GM21825 (cell line): Measurements from ENCODE around the gene NUF2.
"Not testable (repeated sequence)": the region's sequence is repeated elsewhere in the genome, so short reads cannot be mapped to it uniquely, and the experiment has no call there.

Source experiments
- ATAC-seq: cut with Tn5 transposase; IDR thresholded peaks from one replicate; pipeline ENCODE4 v1.9.1; 2021; ENCODE audit warnings: mild to moderate bottlenecking, moderate library complexity; ENCODE audit not compliant: unreplicated experiment

Gene NUF2

GRCh38 chr1:163321311-163322305 lies at the start of gene NUF2:
TSS of gene NUF2 (plus strand) at chr1:163321954. CDS start at chr1:163326052, 4,098 bp downstream.
- ATAC-seq, result peak; percentile 93

- ATAC-seq, result no peak
Observed at GRCh38 chr1:163273766-163274441, 47.9 kb upstream of the NUF2 start.

- ATAC-seq, result no peak
Observed at GRCh38 chr1:163275222-163275621, 46.5 kb upstream of the NUF2 start.

GRCh38 chr1:163278602-163279001 lies 43.2 kb upstream of the NUF2 start:
- no peak for ATAC-seq

GRCh38 chr1:163284867-163285266 lies 36.9 kb upstream of the NUF2 start:
- ATAC-seq, result not testable (repeated sequence)

GRCh38 chr1:163290025-163290640 lies 31.6 kb upstream of the NUF2 start:
- ATAC-seq, result no peak

- ATAC-seq, result no peak
Observed at GRCh38 chr1:163291461-163291860, 30.3 kb upstream of the NUF2 start.

GRCh38 chr1:163292153-163292552 lies 29.6 kb upstream of the NUF2 start:
- not testable (repeated sequence) for ATAC-seq

- not testable (repeated sequence) for ATAC-seq
Observed at GRCh38 chr1:163293497-163293896, 28.3 kb upstream of the NUF2 start.

- ATAC-seq, result no peak
Observed at GRCh38 chr1:163295949-163296348, 25.8 kb upstream of the NUF2 start.

DNA sequence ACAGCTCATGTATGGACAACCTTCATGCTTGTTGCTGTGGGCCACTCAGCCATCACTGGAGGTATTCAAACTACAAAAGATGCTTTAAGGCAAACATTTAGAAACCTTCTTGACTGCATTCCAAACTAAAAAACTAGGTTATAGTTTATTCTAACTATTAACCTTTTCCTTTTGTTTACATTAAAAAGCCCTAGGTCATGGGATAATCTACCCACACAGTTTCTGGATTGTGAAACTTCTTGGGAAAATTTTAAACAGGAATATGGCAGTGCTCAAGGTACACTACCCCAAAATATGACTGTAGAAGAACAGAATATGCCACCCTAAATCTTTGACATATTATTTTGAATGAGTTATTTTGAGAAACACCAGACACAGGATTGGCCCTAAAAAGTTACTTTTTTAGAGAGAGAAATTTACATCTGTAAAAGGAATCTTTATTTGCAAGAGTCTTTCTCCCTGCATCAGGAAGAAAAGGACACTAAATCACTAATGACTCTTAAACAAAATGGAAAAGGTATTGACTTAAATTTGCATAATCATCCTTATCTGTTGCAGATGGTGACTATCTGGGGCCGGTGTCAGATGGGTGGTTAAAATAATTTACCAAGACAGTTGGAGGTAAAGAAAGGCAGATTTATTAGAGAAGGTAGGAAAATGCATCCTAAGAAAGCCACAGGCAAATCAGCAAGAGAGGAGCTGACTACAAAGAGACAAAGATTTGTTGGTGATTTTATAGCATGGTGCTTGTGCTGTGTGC lies 25.1 kb upstream of the NUF2 start:
- ATAC-seq, result no peak

GRCh38 chr1:163298365-163298764 lies 23.4 kb upstream of the NUF2 start:
- no peak for ATAC-seq

DNA sequence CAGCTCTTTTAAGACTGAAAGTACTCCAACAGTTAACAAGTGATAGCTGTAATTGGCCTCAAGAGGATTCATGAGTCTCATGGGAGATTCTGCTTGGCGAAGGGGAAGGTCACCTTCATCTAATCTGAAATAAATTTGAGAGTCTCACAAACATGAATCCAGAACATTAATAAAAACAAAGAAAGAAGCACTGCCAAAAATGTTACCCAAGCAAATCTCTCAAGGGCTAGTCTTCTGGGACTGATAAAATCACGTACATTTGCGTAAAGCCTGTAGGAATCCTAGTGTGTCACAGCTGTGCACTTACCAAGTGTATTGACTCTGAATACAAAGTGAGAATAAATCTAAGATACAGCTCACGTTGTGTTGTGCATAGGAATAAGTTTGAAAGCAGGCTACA lies 21.2 kb upstream of the NUF2 start:
- no peak for ATAC-seq

GRCh38 chr1:163303561-163303960 lies 18.2 kb upstream of the NUF2 start:
- no peak for ATAC-seq

DNA sequence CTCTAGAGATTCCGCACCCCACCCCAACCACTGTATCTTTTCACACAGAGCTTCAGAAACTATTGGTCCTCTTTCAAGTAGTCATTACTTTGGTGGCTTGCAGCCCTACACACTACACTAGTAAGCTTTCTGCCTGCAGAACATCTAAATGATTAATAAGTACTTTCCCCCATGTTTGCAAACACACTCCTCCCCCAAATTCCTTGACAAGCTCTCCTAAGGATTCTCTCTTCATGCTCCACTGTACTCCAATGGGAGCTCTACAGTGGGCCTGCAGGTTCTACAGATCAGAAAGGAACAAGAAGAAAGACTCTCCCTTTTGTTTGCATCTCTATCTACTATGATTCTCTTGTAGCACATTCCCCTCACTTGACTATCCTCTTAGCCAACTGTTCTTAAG lies 16.3 kb upstream of the NUF2 start:
- no peak for ATAC-seq

DNA sequence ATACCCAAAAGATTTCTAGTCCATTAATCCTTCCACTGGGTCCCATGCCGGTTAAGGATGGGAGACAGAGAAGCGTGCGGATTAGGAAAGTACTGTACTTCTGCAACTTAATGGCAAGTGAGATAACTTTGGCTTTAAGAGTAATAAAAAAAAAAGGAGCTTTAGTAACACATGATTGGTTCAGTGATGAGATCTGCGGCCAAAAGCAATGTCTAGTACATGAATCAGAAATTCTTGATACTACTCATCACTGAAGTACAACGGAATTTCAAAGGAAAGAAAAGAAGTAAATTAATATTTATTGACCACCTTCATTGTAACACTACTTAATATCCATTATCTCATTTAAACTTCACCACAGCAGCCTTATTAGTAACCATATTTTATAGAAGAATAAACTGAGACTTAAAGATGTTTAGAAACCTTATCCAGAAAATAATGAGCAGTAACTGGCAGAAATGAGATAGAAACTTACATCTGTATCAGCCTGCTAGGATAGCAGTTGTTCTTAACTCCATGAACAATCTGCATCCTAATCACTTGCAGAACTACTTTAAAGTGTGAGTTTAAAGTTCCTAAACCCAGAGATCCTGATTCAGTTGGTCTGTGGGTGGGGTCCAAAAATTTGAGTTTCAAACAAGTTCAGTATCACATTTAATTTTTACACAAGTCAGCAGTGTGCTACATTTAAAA lies 14.1 kb upstream of the NUF2 start:
- no peak for ATAC-seq

DNA sequence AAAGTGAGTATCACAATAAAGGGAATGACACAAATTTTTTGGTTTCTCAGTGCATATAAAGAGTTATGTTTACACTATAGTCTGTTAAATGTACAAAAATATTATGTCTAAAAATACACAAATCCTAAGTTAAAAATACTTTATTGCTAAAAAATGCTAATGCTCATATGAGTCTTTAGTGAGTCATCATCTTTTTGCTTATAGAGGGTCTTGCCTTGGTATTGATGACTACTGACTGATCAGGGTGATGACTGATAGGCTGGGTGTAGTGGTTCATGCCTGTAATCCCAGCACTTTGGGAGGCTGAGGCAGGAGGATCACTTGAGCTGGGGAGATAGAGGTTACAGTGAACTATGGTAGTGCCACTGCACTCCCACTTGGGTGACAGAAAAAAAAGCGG lies 12.9 kb upstream of the NUF2 start:
- ATAC-seq, result no peak

GRCh38 chr1:163315773-163316374 lies 5.9 kb upstream of the NUF2 start:
- ATAC-seq, result no peak

DNA sequence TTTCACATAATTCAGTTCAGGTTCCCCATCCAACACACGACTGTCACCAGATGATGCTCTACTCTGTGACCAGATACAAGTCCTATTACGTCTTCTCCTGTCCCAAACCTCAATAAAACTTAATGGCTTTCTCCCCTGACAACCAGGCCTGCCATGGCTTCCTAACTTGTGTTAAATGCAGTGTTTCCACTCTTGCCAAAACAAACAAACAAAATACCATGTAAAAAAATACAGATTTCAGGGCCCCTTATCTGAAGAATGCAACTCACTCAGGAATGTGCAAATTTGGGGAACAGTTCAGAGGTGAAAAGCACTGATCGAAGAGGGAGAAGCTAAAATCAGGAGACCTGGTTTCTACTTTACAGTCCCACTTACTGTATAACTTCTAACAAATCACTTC lies 863 bp upstream of the NUF2 start:
- no peak for ATAC-seq

DNA sequence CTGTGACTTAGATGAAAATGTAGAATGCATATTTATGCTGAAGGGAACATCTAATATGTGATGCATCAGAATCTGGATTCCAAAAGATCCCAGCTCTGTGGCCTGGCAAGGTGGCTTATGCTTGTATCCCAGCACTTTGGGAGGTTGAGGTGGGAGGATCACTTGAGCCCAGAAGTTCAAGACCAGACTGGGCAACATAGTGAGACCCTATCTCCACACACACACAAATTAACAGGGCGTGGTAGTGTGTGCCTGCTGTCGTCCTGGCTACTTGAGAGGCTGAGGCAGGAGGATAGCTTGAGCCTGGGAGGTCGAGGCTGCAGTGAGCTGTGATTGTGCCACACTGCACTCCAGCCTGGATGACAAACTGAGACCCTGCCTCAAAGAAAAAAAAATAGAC lies 1.6 kb downstream of the NUF2 start:
- not testable (repeated sequence) for ATAC-seq
